Activated CD4-positive, alpha-beta T cell treated with anti-CD3 and anti-CD28 coated beads, Interleukin-2, Interleukin-4, amounts not matched to agents 100 ng/mL and 50 ng/mL, durations not matched to agents 16 hours and 8 hours (primary cell): ENCODE measurements around the gene DPY19L1.
"Not testable (repeated sequence)": the region's sequence is repeated elsewhere in the genome, so short reads cannot be mapped to it uniquely, and the experiment has no call there.

ENCODE experiments used
- DNase-seq: peaks from one replicate; pipeline ENCODE4 v3.0.0-alpha.2; 2020; ENCODE audit warnings: low spot score

DPY19L1 gene

DNA sequence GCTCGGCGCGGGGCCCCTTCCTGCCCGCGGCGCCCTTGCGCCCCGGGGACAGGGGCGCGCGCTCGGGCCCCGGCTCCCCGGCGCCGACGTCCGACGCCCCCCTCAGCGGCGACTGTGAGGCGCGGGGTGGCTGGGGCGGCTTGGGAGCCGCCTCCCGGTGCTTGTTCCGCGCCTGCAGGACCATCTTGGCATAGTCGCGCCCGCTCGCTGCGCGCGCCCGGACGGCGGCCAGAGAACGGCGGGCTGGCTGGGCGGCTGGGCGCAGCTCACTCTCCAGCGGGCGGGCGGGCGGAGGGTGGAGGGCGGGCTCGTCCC is at the start of gene DPY19L1:
DPY19L1 (minus strand) TSS at position 275 of the 315 bp plus-strand sequence; CDS start at position 184, 91 bp downstream.
- no peak for DNase-seq

DNA sequence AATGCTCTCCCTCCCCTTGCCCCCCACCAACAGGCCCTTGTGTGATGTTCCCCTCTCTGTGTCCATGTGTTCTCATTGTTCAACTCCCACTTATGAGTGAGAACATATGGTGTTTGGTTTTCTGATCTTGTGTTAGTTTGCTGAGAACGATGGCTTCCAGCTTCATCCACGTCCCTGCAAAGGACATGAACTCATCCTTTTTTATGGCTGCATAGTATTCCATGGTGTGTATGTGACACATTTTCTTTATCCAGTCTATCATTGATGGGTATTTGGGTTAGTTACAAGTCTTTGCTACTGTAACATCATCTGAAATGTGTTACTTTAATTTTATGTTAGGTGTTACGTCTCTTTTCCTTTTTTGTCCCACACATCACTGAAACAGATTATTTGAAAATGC is 42.2 kb upstream of the DPY19L1 start:
- not testable (repeated sequence) for DNase-seq

DNA sequence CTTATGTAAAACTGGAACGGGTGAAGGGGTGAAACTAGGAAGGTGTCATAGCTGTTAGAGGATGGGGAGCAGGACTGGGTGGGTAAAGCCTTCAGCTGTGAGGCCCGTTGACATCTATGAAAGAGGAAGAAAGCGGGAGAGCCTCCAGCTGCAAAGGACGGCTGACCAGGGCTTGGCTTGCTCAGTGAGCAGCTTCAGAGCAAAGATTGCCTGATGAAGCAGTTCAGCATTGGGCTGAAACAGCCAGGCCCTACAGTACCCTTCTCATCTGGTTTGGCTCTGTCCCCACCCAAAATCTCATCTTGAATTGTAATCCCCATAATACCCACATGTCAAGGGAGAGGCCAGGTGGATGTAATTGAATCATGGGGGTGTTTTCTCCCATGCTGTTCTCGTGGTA is 36.7 kb upstream of the DPY19L1 start:
- DNase-seq, result not testable (repeated sequence)

DNA sequence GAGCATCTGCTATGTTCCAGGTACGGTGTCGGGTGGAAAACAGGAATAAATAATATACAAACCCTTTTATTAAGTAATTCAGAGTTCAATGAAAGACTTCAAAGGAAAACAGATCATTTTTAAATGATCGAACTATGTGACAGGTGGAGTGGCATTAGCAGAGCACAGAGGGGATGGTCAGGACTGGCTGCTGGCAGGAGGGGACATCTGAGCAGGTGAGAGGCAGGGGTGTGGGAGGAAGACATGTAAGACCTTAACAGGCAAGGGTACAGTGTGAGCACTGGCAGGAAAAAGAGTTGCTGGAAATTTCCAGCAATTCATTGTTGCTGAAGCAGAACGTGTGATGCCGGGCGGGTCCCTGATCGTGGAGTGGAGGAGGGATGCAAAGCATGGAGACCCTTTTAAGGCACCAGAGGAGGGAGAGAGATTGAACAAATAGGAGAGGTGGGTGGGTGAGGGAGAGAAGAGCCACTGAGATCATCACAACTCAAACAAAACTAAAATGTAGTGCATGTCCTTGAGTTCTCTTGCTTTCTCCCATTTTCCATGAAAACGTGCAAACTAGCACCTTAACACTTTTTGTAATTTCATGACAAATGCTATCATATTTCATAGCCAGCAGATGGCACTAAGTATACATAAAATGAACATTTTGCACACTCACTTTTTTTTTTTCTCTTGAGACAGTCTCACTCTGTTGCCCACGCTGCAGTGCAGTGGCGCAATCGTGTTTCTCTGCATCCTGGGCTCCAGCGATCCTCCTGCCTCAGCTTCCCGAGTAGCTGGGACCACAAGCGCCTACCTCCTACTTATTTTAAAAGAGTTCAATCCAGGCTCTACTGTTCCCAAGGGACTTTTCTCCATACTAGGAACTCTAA is 35.9 kb upstream of the DPY19L1 start:
- not testable (repeated sequence) for DNase-seq

DNA sequence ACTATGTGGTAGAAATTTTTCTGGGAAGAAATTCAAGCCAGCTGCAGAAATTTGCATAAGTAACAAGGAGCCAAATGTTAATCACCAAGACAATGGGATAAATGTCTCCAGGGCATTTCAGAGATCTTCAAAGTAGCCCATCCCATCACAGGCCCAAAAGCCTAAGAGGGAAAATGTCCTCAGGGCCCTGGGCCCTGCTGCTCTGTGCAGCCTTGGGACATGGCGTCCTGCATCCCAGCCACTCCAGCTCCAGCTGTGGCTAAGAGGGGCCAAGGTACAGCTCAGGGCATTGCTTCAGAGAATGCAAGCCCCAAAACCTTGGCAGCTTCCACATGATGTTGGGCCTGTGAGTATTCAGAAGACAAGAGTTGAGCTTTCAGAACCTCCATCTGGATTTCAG is 31.8 kb upstream of the DPY19L1 start:
- DNase-seq, result not testable (repeated sequence)

DNA sequence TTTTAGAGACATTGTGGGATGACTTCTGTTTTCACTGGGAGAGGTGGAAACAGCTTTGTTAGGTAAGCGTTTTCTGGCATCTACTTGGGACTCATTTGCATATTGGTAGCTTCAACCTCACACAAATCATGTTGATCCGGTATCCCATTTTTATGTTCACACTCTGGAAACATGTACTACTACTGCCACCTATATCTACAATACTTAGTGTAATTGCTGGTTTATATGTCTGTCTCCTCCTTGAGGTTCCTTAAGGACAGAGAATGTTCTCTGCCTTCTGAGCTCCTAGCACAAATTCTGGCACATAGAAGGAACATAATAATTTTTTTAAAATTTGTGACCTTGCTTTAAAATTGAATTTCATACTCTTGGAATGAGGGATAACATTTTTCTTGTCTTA is 28.1 kb upstream of the DPY19L1 start:
- DNase-seq, result not testable (repeated sequence)

DNA sequence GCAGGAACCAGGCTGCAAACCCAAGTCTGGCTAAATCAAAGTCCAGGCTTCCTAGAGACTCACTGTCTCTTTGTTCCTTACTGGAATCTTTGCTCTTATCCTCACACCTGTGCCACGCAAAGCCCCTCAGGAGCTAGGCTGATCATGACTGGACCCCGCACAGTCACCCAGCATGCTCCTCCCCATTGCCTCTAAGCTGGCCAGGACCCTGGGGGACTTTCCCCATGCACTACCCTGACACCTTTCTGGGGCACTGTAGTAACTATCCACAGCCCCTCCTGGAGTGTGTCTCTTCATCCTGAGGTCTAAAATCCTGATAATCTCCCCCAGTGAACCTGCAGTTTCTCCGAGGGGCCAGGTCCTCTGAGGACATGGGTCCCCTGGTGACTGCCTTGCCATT is 21.3 kb upstream of the DPY19L1 start:
- DNase-seq, result not testable (repeated sequence)

DNA sequence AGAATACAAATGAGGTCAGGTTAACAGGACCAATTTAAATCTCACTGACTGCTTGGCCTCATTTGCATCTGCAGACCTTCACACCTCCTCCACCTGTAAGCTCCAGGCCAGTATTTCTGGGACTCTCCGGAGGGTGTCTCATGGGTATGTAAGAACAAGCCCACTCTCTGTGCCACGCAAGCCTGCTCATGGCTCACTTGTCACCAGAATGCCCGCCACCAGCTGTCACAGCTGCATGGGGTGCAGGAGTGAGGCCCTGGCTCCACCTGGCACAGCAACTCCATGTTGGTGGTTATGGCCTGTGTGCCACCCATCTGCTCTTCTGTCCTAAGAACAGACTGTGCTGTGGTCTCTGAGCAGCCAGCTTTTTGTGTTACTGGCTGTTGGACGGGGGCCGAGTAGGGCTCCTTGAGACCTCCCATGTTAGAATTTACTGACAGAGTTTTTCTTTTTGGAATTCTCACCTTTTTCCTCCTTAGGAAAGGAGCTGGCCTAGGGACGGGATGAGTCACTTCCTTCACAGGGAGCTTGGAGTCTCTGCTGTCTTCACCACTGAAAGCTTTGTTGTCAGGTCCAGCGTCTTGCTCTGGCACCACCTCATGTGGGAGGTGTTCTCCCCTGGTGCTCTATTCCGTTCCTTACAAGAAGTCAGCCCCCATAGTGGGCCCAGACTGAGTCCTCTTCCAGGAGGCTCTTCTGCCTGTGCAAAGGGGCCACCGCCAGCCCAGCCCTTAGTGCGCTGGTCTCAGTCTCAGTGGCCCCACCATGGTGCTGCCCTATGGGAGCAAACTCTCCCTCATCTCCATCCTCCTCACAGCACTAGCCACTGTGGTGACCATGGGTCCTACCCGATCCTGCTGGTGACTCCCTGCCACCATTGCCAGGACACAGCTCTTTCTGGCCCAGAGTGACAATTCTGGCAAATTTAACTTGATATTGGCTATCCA is 20.5 kb upstream of the DPY19L1 start:
- not testable (repeated sequence) for DNase-seq

DNA sequence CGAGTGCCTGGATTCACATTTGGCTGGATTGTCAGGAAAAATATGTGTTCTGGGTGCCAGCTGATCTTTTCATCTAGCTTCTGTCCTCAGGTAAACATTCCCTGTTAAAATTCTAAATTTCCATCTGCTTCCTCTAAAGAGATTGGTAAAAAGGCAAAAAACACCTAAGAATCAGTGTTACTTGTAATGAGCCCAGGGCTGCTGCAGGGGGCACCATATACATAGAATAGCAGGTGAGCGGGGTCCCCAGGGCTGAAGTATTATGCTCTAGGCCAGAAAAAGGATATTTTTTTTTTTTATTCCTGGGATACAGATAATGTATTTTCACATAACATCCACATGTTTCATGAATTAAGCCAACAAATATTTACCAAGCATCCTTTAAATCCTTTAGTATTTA is 18.4 kb upstream of the DPY19L1 start:
- not testable (repeated sequence) for DNase-seq

DNA sequence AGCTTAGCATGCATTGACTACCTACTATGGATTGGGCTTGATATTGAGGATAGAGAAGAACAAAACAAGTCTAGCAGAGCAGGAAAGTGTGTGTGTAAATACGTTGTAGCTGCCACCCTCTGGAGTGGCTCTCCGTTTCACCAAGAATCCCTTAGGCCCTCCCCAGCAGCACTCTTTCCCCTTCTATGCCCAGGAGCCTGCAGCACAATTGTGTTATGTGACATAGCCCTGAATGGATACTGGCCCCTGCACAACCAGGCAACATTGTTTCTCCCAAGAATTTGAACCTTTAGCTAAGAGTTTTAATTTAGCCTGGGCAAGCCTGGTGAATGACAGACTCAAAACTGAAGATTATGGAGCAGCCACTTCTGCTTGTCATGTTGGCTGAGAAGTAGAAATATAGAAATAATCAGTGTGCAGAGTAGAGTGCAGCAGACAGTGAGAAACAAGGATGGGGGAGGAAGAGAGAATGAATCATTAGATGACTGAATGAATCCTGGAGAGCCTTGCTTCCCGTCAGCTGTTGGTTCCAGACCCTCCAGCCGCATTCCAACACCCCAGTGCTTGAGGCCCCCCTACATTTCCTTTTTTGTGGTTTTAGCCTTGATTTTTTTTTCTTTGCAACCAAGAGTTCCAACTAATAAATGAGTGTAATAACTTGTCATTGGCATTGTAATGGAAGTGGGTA is 16.3 kb upstream of the DPY19L1 start:
- DNase-seq, result not testable (repeated sequence)

DNA sequence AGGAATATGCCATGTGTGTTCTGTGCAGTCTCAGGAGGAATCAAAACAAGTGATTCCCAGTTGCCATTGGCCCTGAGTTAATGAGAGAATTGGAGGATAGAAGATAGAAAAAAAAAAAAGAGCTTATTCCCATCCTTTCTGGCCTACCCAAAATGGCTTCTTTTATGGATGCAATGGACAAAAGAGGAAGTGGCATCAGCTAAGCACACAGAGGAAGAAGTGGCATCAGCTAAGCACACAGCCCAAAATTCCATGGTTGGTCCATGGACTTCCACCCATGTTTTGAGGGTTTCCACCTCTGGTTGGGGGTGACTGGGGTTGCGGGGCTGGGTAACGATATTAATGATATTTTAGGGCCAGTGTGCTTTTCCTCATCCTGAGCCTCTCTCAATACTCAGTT is 11.1 kb upstream of the DPY19L1 start:
- not testable (repeated sequence) for DNase-seq

DNA sequence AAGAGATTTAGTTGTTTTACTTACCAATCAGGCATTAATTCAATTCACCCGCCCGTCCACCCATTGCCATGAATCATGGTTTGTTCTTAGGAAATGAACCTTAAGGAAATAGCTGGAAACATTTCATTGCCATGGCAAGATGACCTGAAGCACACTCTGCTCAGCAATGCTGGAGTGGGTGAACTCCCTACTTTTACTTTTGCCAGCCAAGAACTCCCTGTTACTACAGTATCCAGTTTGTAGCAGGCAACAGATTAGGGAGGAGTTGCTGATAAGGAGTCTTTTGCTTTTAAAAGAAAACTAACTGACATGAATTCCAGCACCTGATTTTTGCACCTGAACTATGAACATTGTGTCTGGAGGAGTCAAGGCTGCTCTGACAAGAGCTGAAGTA is 10.6 kb upstream of the DPY19L1 start:
- not testable (repeated sequence) for DNase-seq

DNA sequence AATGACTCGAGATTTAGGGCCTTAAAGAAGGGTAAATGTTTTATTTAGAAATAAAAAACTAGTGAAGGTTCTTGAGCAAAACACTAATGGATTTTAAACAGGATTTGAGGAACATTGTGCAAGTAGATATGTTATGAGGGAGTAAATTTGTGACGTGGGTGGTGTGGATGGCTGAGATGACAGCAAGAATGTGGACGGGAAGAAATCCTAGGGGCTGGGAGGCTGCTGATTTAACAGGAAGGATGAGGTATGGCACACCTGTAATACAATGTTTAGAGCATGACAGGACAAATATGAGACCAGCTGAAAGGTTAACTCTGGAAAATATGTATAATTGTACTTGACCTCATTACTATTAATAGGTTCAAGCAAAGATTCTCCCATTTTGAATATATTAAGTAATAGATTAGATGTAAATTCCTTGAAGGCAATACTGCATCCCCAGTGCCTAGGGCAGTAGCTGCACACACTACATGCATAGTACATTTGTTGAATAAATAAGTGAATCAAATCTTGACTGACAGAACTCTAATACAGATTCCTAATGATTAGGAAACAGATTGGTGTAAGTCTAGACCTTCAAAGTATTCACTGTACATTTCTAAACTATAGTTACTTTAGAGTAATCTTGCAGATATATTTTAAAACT is 10.1 kb upstream of the DPY19L1 start:
- DNase-seq, result not testable (repeated sequence)

DNA sequence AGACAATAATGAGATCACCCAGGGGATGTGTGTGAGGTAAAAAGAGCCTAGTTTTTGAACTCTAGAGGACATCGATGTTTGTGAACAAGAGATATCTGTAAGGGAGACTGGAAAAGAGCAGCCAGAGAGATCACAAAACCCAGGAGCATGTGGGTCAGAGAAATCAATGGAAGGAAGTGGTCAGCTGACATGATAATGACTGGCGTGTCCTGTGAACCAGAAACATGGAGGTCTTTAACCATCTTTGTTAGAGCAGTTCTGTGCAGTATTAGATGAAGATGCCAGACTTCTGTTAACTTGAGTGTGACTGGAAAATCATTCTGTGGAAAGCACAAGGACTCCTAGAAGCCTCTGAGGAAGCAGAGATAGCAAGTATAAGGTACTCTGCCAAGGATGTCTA is 6.0 kb upstream of the DPY19L1 start:
- DNase-seq, result not testable (repeated sequence)

DNA sequence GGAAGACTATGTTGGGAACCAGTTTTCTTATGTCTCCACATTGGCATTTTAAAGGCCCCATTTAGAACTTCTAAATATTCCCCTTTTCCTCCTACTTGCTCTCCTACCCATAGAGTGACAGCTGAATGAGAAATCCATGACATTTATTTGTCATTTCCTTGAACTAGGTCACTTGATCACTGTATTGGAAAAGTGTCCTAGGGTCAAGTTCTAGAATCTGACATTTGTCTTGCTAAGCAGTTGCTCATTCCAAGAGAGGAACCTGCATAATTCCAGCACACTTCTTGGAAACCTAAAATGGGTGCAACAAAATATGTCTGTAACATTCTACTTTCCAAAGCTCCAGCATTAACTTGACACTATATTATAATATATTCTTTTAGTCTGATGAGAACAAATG is 3.6 kb upstream of the DPY19L1 start:
- DNase-seq, result no peak

DNA sequence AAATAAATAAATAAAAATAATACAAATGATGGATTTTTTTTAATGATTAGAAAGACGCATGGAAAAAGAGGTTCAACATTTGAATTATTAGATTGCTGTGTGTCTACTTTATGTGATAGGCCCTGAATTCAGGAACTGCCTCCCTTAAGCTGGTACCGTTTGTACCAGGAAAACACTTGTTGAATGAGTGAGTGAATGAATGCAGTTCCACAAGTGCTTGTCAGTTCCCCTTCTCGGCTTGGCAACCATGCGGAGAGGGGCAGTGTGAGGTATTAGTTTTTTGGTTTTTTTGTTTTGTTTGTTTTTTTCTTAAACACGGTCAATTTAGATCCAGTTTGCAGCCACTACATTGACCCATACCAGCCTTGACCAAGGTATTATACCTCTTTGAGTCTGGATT is 2.1 kb upstream of the DPY19L1 start:
- no peak for DNase-seq

DNA sequence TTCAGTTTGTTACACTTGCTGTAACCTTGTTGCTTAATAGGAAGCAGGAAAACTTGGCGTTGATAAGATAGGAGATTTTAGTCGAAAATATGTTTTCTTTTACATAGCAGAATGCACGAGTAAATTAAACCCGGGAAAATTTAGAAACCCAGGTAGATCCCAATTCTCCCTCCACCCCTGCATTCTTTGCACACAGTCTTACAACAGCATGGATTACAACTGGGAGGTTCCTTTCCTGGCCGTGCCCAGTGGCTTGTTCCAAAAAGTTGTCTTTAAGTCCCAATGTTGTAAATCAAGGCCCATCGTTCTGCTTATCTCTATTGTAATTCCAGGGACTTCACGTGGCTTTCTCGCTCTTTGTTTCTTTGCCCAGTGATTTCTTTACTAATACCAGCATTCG is 1.1 kb upstream of the DPY19L1 start:
- DNase-seq, result no peak

DNA sequence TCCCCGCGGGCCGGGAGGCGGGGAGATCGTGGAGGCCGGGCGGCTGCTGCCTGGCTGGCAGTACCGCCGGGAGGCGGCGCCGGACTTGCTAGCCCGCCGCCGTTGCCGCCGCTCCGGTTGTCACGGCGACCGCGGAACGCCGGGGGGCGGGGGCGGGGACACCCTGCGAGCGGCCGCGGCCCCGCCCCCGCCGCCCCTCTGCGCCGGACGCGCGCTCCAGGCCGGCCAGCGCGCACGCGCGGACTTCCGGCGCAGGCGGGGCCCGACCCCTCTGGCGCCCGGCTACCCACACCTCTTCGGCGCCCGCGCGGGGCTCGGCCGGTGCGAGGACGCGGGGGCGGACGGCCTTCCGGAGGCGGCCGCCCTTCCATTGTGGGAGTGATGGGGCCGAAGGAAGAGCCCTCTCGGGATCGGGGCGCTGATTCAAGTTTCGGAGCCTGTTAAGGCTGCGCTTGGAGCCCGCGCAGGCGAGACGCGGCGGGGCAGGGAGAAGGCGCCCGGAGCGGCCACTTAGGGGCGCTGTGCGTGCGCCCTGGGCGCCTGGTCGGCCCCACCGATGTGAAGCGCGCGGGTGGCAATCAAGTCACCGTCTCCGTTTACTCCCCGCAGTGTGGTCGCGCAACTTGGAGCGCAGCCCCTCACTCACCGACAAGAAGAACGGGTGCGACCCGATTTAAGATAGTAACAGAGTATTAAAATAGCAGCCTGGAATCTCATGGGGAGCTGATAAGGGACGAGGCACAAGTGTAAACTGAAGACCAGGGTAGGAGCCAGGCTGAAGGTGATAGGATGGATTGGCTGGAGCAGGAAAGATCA is 449 bp upstream of the DPY19L1 start:
- peak; percentile 89 for DNase-seq

DNA sequence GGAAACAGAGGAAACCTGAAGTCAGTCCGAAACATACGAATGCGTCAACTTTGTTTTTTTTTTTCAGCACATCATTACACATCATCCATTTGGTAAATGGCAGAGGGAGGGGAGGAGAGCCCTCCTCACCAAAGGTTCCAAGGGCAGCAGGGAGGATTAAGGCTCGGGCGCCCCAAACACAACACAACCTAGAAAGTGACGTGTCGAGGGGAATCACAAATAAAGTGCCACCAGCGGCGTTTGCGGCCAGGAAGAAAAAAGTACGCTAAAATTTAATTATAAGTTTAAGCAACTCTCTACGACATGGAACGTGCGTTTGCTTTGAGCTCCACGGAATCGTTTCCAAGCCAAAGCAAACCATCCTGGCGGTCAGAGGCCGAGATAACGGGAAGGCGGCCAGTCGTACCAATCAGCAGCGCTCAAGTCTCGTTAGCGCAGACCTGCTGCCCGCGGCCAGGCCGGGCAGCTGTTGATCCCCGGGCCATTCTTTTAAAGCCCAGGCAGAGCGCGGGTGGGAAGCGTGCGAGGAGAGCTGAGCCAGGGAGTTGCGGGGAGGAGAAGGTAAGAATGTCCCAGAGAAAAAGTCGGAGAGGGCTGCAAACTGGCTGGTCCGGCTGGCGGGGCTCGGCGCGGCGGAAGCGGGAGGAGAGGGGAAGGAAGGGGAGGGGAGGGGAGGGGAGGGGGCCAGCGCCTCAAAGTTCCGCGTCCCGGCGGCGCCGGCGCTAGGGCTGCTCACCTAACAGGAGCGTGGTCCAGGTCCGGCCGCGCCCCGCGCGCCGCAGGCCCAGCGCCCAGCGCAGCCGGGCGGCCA is 719 bp downstream of the DPY19L1 start:
- peak; percentile 36 for DNase-seq

DNA sequence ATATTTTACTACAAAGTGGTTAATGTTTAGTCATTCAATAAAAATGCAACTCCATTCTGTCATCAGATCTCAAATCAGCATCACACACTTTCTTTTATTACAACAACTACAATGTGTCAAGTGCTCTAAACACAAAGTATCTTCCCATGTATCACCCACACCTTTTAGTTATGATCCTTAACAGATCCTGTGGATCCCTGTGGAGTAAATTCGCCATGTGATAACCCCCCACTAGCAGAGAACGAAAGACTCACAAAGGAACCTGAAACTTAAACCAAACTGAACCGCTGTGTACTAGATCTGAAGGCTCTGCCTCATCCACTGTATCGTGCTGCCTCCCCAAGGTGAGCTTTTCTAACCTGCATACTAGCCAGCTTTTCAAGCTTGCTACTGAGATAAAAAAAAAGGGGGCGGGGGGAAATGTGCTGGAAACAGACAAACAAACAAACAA is 1.7 kb downstream of the DPY19L1 start:
- peak; percentile 46 for DNase-seq
